Progenitor cell of endocrine pancreas (in vitro differentiated cells): ENCODE data around the gene CSF2RB. TPM values are rescaled to one million over a fixed set of nuclear protein-coding genes. Genes with fewer than 3 reads are reported as not detected.

Experiments used
- DNase-seq: peaks from one replicate; pipeline ENCODE4 v3.0.0; 2021; ENCODE audit warnings: low spot score; ENCODE audit not compliant: unreplicated experiment
- H3K27ac Mint-ChIP-seq: 2 replicates; pipeline ENCODE4 v1.8.0; 2021; ENCODE audit warnings: mild to moderate bottlenecking, moderate library complexity, mixed read lengths
- H3K27me3 Mint-ChIP-seq: 2 replicates; pipeline ENCODE4 v1.8.0; 2021; ENCODE audit warnings: mixed read lengths
- H3K36me3 Mint-ChIP-seq: 2 replicates; pipeline ENCODE4 v1.8.0; 2022; ENCODE audit warnings: mixed read lengths; ENCODE audit not compliant: insufficient read depth
- H3K4me1 Mint-ChIP-seq: 2 replicates; pipeline ENCODE4 v1.8.0; 2021; ENCODE audit warnings: low read depth, mixed read lengths
- H3K4me3 Mint-ChIP-seq: 2 replicates; pipeline ENCODE4 v1.8.0; 2021; ENCODE audit warnings: low read depth, mild to moderate bottlenecking, moderate library complexity, mixed read lengths
- H3K9me3 Mint-ChIP-seq: 2 replicates; pipeline ENCODE4 v1.8.0; 2021; ENCODE audit warnings: low read depth, mixed read lengths
- total RNA-seq: library from RNA; stranded (reverse); gene quantifications from 2 replicates; pipeline ENCODE4 v1.2.1, GENCODE V29; 2021
- TF ChIP-seq, protein P1 (sequence below): fragments of 200-600 bp; sonication (generic); IDR thresholded peaks from one replicate; pipeline ENCODE4 v1.5.0; 2021; ENCODE audit warnings: antibody characterized with exemption, mild to moderate bottlenecking; ENCODE audit not compliant: unreplicated experiment

Gene CSF2RB
- total RNA-seq, 1 donor from 2014 or later, result not detected

GRCh38 chr22:36937319-36938027 is 24.0 kb downstream of the CSF2RB start:
- H3K27me3 Mint-ChIP-seq, result no peaks in the 10 kb centered on the region
- H3K36me3 Mint-ChIP-seq, result no peaks in the 10 kb centered on the region
- TF ChIP-seq, protein P1, sequence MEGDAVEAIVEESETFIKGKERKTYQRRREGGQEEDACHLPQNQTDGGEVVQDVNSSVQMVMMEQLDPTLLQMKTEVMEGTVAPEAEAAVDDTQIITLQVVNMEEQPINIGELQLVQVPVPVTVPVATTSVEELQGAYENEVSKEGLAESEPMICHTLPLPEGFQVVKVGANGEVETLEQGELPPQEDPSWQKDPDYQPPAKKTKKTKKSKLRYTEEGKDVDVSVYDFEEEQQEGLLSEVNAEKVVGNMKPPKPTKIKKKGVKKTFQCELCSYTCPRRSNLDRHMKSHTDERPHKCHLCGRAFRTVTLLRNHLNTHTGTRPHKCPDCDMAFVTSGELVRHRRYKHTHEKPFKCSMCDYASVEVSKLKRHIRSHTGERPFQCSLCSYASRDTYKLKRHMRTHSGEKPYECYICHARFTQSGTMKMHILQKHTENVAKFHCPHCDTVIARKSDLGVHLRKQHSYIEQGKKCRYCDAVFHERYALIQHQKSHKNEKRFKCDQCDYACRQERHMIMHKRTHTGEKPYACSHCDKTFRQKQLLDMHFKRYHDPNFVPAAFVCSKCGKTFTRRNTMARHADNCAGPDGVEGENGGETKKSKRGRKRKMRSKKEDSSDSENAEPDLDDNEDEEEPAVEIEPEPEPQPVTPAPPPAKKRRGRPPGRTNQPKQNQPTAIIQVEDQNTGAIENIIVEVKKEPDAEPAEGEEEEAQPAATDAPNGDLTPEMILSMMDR, result no peak
- H3K9me3 Mint-ChIP-seq, result no peaks in the 10 kb centered on the region
- no peak overlapping the region for H3K4me3 Mint-ChIP-seq
- H3K4me1 Mint-ChIP-seq, result no peaks in the 10 kb centered on the region
- no peak overlapping the region for H3K27ac Mint-ChIP-seq
- no peak for DNase-seq

GRCh38 chr22:36938028-36938425 is 24.6 kb downstream of the CSF2RB start:
- no peak overlapping the region for H3K4me3 Mint-ChIP-seq
- H3K9me3 Mint-ChIP-seq, result no peaks in the 10 kb centered on the region
- TF ChIP-seq, protein P1, result no peak
- no peak overlapping the region for H3K27ac Mint-ChIP-seq
- no peak for DNase-seq
- H3K27me3 Mint-ChIP-seq, result no peaks in the 10 kb centered on the region
- no peaks in the 10 kb centered on the region for H3K36me3 Mint-ChIP-seq
- no peaks in the 10 kb centered on the region for H3K4me1 Mint-ChIP-seq

DNA sequence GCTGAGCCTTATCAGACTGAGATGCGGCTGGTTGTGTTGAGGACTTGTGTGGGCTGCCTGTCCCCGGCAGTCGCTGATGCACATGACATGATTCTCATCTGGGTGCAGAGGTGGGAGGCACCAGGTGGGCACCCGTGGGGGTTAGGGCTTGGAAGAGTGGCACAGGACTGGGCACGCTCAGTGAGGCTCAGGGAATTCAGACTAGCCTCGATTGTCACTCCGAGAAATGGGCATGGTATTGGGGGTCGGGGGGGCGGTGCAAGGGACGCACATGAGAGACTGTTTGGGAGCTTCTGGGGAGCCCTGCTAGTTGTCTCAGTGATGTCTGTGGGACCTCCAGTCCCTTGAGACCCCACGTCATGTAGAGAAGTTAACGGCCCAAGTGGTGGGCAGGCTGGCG is 25.5 kb downstream of the CSF2RB start:
- DNase-seq, result no peak
- no peak overlapping the region for H3K27ac Mint-ChIP-seq

DNA sequence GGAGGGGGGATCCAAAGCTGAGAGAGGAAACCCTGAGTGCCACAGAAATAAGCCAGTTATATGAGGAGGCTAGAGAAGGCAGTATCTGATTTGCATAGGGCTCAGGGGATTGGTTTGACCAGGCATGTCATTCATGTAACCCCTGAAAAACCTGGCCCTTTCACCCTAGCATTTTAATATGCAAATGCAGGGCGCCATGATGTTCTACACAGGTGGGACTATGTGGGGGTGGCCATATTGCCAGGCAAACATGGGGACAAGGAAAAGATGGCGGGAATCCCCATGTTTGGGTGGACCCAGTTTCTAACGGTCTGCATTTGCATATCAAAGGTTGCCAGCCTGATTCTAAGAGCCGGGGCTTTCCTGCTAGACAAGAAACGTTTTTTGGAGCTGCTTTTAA is 27.2 kb downstream of the CSF2RB start:
- no peak for DNase-seq
- peaks cover 7% of the 10 kb centered on the region for H3K27me3 Mint-ChIP-seq
- no peaks in the 10 kb centered on the region for H3K4me1 Mint-ChIP-seq
- TF ChIP-seq, protein P1, result no peak
- H3K36me3 Mint-ChIP-seq, result no peaks in the 10 kb centered on the region
- no peaks in the 10 kb centered on the region for H3K9me3 Mint-ChIP-seq
- H3K4me3 Mint-ChIP-seq, result no peak overlapping the region
- no peak overlapping the region for H3K27ac Mint-ChIP-seq

More for the DNA sequence above, 25.5 kb downstream of the CSF2RB start:
- no peaks in the 10 kb centered on the region for H3K4me1 Mint-ChIP-seq
- H3K36me3 Mint-ChIP-seq, result no peaks in the 10 kb centered on the region
- TF ChIP-seq, protein P1, result no peak
- no peaks in the 10 kb centered on the region for H3K27me3 Mint-ChIP-seq
- H3K4me3 Mint-ChIP-seq, result no peak overlapping the region
- H3K9me3 Mint-ChIP-seq, result no peaks in the 10 kb centered on the region

GRCh38 chr22:36942556-36942955 is 29.1 kb downstream of the CSF2RB start:
- DNase-seq, result no peak
- no peaks in the 10 kb centered on the region for H3K4me1 Mint-ChIP-seq
- TF ChIP-seq, protein P1, result no peak
- H3K4me3 Mint-ChIP-seq, result no peak overlapping the region
- H3K9me3 Mint-ChIP-seq, result no peaks in the 10 kb centered on the region
- no peaks in the 10 kb centered on the region for H3K36me3 Mint-ChIP-seq
- peaks cover 7% of the 10 kb centered on the region for H3K27me3 Mint-ChIP-seq
- H3K27ac Mint-ChIP-seq, result no peak overlapping the region
